IMR-90 (cell line): ENCODE data around the gene TERB1. TPM values are rescaled to one million over a fixed set of nuclear protein-coding genes. Genes with fewer than 3 reads are reported as not detected.

Experiments
- ATAC-seq: fragments of 200-7000 bp; cut with Tn5 transposase; 2 replicates; pipeline ENCODE4 v1.9.1; 2020; ENCODE audit warnings: low read depth, mild to moderate bottlenecking, moderate library complexity
- BruUV-seq: library from RNA; stranded (reverse); fragments of 400-500 nt; replicated peaks from 2 replicates; lab custom pipeline; 2021; lab: Mats Ljungman, UMichigan
- CTCF ChIA-PET: fragments of 300-600 bp; formaldehyde crosslinking; extraction: SDS; loops from one replicate; lab custom pipeline; 2021; ENCODE audit warnings: antibody characterized with exemption; lab: Yijun Ruan, JAX
- POLR2A ChIA-PET: fragments of 300-600 bp; sonication (Branson Sonifier 250); formaldehyde crosslinking; loops from one replicate; lab custom pipeline; 2022; ENCODE audit warnings: antibody characterized with exemption; ENCODE audit not compliant: unreplicated experiment; lab: Charles Lee
- DNase-seq: peaks from one replicate; pipeline ENCODE4 v3.0.0; 2013
- H2AFZ ChIP-seq: replicated peaks from 2 replicates; pipeline ENCODE3; 2013; ENCODE audit warnings: low read length, mild to moderate bottlenecking; ENCODE audit not compliant: poor library complexity
- H2AK5ac ChIP-seq: 2 replicates; pipeline ENCODE4 v1.6.1; 2013; ENCODE audit warnings: low read depth, low read length, inconsistent platforms
- H2AK9ac ChIP-seq: replicated peaks from 2 replicates; pipeline ENCODE3; 2013; ENCODE audit warnings: mild to moderate bottlenecking, low read depth, low read length, moderate library complexity; ENCODE audit not compliant: poor library complexity
- H2BK120ac ChIP-seq: 2 replicates; pipeline ENCODE4 v1.6.1; 2013; ENCODE audit warnings: low read depth, low read length, inconsistent platforms
- H2BK15ac ChIP-seq: 3 replicates; pipeline ENCODE4 v1.6.1; 2013; ENCODE audit warnings: low read depth, low read length, inconsistent platforms
- H2BK20ac ChIP-seq: 2 replicates; pipeline ENCODE4 v1.6.1; 2013; ENCODE audit warnings: low read depth, mild to moderate bottlenecking, inconsistent platforms, low read length, moderate library complexity
- H2BK5ac ChIP-seq: 2 replicates; pipeline ENCODE4 v1.6.1; 2013; ENCODE audit warnings: mild to moderate bottlenecking, low read depth, low read length, inconsistent platforms; ENCODE audit not compliant: poor library complexity, severe bottlenecking
- H3K14ac ChIP-seq: replicated peaks from 2 replicates; pipeline ENCODE4 v1.6.1; 2013; ENCODE audit warnings: low read depth, low read length, inconsistent platforms
- H3K18ac ChIP-seq: 2 replicates; pipeline ENCODE4 v1.6.1; 2013; ENCODE audit warnings: low read depth, low read length, control low read depth
- H3K23ac ChIP-seq: 2 replicates; pipeline ENCODE4 v1.6.1; 2013; ENCODE audit warnings: low read depth, low read length, inconsistent platforms
- H3K27ac ChIP-seq: 2 replicates; pipeline ENCODE4 v1.5.1; 2013; ENCODE audit warnings: mild to moderate bottlenecking, control low read depth, low read length; ENCODE audit not compliant: insufficient read depth
- H3K27me3 ChIP-seq: 2 replicates; pipeline ENCODE4 v1.6.1; 2013; ENCODE audit warnings: low read length; ENCODE audit not compliant: control insufficient read depth, insufficient read depth
- H3K36me3 ChIP-seq: 2 replicates; pipeline ENCODE4 v1.6.1; 2013; ENCODE audit warnings: low read length, mixed read lengths; ENCODE audit not compliant: control insufficient read depth, insufficient read depth
- H3K4ac ChIP-seq: 2 replicates; pipeline ENCODE4 v1.6.1; 2013; ENCODE audit warnings: low read depth, low read length, inconsistent platforms
- H3K4me1 ChIP-seq: 2 replicates; pipeline ENCODE4 v1.6.1; 2013; ENCODE audit warnings: low read length, mixed read lengths; ENCODE audit not compliant: control insufficient read depth, insufficient read depth
- H3K4me2 ChIP-seq: 2 replicates; pipeline ENCODE4 v1.6.1; 2013; ENCODE audit warnings: low read depth, mild to moderate bottlenecking, control low read depth, low read length, moderate library complexity
- H3K4me3 ChIP-seq: 2 replicates; pipeline ENCODE4 v1.5.1; 2013; ENCODE audit warnings: low read depth, mild to moderate bottlenecking, control low read depth, low read length, moderate library complexity; ENCODE audit not compliant: insufficient read depth
- H3K56ac ChIP-seq: 2 replicates; pipeline ENCODE4 v1.6.1; 2013; ENCODE audit warnings: low read length, inconsistent platforms; ENCODE audit not compliant: insufficient read depth; ENCODE audit errors: extremely low read depth
- H3K79me1 ChIP-seq, 2 experiments: 2 replicates each; pipeline ENCODE4 v1.6.1; 2013; ENCODE audit warnings: low read length in 2 of 2, inconsistent platforms in 1 of 2, low read depth in 1 of 2
- H3K9ac ChIP-seq: 2 replicates; pipeline ENCODE4 v1.6.1; 2013; ENCODE audit warnings: low read depth, low read length, control low read depth
- H3K9me1 ChIP-seq: 2 replicates; pipeline ENCODE4 v1.6.1; 2013; ENCODE audit warnings: low read length, inconsistent platforms; ENCODE audit not compliant: insufficient read depth
- H3K9me3 ChIP-seq: 2 replicates; pipeline ENCODE4 v1.6.1; 2013; ENCODE audit warnings: low read length; ENCODE audit not compliant: control insufficient read depth, insufficient read depth
- H4K20me1 ChIP-seq: 2 replicates; pipeline ENCODE4 v1.6.1; 2013; ENCODE audit warnings: low read length, inconsistent platforms; ENCODE audit not compliant: insufficient read depth
- H4K5ac ChIP-seq: 2 replicates; pipeline ENCODE4 v1.6.1; 2013; ENCODE audit warnings: mild to moderate bottlenecking, low read depth, low read length, control low read depth
- H4K8ac ChIP-seq, 2 experiments: 2 replicates each; pipeline ENCODE4 v1.6.1; 2013; ENCODE audit warnings: low read depth in 2 of 2, low read length in 2 of 2, control low read depth in 1 of 2, inconsistent platforms in 1 of 2
- H4K91ac ChIP-seq: 2 replicates; pipeline ENCODE4 v1.6.1; 2013; ENCODE audit warnings: low read depth, low read length, inconsistent platforms; ENCODE audit not compliant: insufficient read depth
- CEBPB ChIP-seq: IDR thresholded peaks from 2 replicates; pipeline ENCODE4 v1.6.1; 2012; ENCODE audit warnings: low read depth, low read length, improper control_type of control experiment
- CTCF ChIP-seq: conservative IDR thresholded peaks from 2 replicates; pipeline ENCODE4 v1.5.1; 2012; ENCODE audit warnings: mild to moderate bottlenecking, low read depth, low read length, improper control_type of control experiment
- ELK1 ChIP-seq: fragments of 150-350 bp; IDR thresholded peaks from 2 replicates; pipeline ENCODE4 v1.6.1; 2016; ENCODE audit warnings: low read depth, mild to moderate bottlenecking, low read length, moderate library complexity, borderline replicate concordance
- FOS ChIP-seq: fragments of 150-350 bp; IDR thresholded peaks from 2 replicates; pipeline ENCODE4 v1.6.1; 2016; ENCODE audit warnings: low read depth, low read length
- NFE2L2 ChIP-seq: fragments of 150-350 bp; IDR thresholded peaks from 2 replicates; pipeline ENCODE4 v1.6.1; 2016; ENCODE audit warnings: low read depth, mild to moderate bottlenecking, low read length
- RAD21 ChIP-seq: IDR thresholded peaks from 2 replicates; pipeline ENCODE4 v1.6.1; 2012; ENCODE audit warnings: low read length, improper control_type of control experiment
- RFX5 ChIP-seq: IDR thresholded peaks from 2 replicates; pipeline ENCODE4 v1.8.0; 2012; ENCODE audit warnings: low read depth, mild to moderate bottlenecking, low read length, moderate library complexity
- SMC3 ChIP-seq: fragments of 150-350 bp; IDR thresholded peaks from 2 replicates; pipeline ENCODE4 v1.6.1; 2016; ENCODE audit warnings: low read depth, mild to moderate bottlenecking, antibody characterized with exemption, low read length, moderate library complexity
- WGBS, 2 experiments: methylation state at CpG; one replicate each; pipeline versions ENCODE4 v1.1.5 to v1.1.7; 2013; ENCODE audit warnings: missing lambda C conversion rate in 2 of 2; ENCODE audit not compliant: insufficient read length in 1 of 2; ENCODE audit errors: extremely low coverage in 2 of 2; 5-methylcytosine and 5-hydroxymethylcytosine counted together
- dilution Hi-C: fragments of 300-500 bp; cut with HindIII; formaldehyde crosslinking; loops from one replicate; pipeline ENCODE4 v1.14.3; 2018; ENCODE audit warnings: low sequenced_read_pairs; ENCODE audit not compliant: unreplicated experiment
- in situ Hi-C: fragments of 300-500 bp; cut with MboI; formaldehyde crosslinking; loops from 3 replicates; pipeline ENCODE4 v1.14.3; 2019; ENCODE audit warnings: low sequenced_read_pairs, inconsistent platforms, mixed read lengths
- intact Hi-C: fragments of 100-400 bp; cut with micrococcal nuclease; formaldehyde crosslinking; loops from 2 replicates; pipeline ENCODE4 v1.10.0; 2022
- polyA plus RNA-seq, 3 experiments: library from polyadenylated mRNA; depleted of rRNA; stranded (reverse); fragments of >200 nt; gene quantifications; 2 replicates each; pipeline ENCODE4 v1.2.3, GENCODE V29; 2012; ENCODE audit warnings: low replicate concordance in 1 of 3
- total RNA-seq: library from RNA; depleted of rRNA; stranded (reverse); fragments of >200 nt; gene quantifications from 2 replicates; pipeline ENCODE4 v1.2.3, GENCODE V29; 2012

The TERB1 gene
- total and polyA plus RNA-seq, 2 of the 4 experiments (the other 2 are of a cell fraction) = not detected

GRCh38 chr16:66746682-66747081 lies 54.7 kb downstream of the TERB1 start:
- Histone ChIP-seq H3K14ac (no peak overlapping the region), H3K27ac (no peak overlapping the region), H2AFZ (no peak overlapping the region), H4K20me1 (peaks cover 79% of the 10 kb centered on the region), H3K9me3 (no peaks in the 10 kb centered on the region), H3K9ac (no peak overlapping the region), H2AK9ac (no peak overlapping the region), H2BK5ac (no peak overlapping the region), H2BK20ac (no peak overlapping the region), H3K79me1 (peaks cover 29 to 75% of the 10 kb centered on the region in 2 experiments), H3K36me3 (peaks cover 42% of the 10 kb centered on the region), H4K8ac (no peak overlapping the region), H2BK120ac (no peak overlapping the region), H2BK15ac (no peak overlapping the region), H2AK5ac (no peak overlapping the region), H3K4ac (no peak overlapping the region), H3K4me3 (no peak overlapping the region), H3K18ac (no peak overlapping the region), H4K91ac (no peak overlapping the region), H3K4me1 (peaks cover 8% of the 10 kb centered on the region), H3K56ac (no peak overlapping the region), H3K9me1 (peaks cover 2% of the 10 kb centered on the region; the same call in 1 of the 2 replicates), H3K4me2 (no peak overlapping the region), H4K5ac (no peak overlapping the region), H3K23ac (no peak overlapping the region), H3K27me3 (no peaks in the 10 kb centered on the region)
- intact Hi-C loops = loop anchor here (10.0 kb wide), 1 partner anchor 342 kb away; no protein-coding TSS in a partner anchor
- no TSS peak for BruUV-seq
- dilution Hi-C loops = no loop called here
- DNase-seq (no peak), ATAC-seq (no peak)
- in situ Hi-C loops = no loop called here
- ChIA-PET POLR2A (no interaction called here), CTCF (no interaction called here)
- WGBS, 2 experiments = no CpG with 5 or more reads among the region's 1 CpG
- no peak for TF ChIP-seq CTCF
- TF ChIP-seq RAD21 = no peak
- no peak for TF ChIP-seq ELK1
- no peak for TF ChIP-seq CEBPB
- no peak for TF ChIP-seq SMC3
- TF ChIP-seq NFE2L2 = no peak
- no peak for TF ChIP-seq RFX5
- no peak for TF ChIP-seq FOS
